Body of pancreas (tissue), 4 donors: ENCODE results near the gene KLHDC7A.

Source experiments
- POLR2A ChIP-seq, 3 donors: fragments of 450-650 bp; IDR thresholded peaks; one replicate each; pipeline ENCODE4 v1.6.1; 2016; ENCODE audit warnings: antibody characterized with exemption in 3 of 3, mild to moderate bottlenecking in 2 of 3
- TF ChIP-seq, protein P1 (sequence below), 7 experiments: fragments of 450-650 bp in 4 of 7; fragments of 200-600 bp in 3 of 7; sonication (generic) in 3 of 7; IDR thresholded peaks; one replicate each; pipeline ENCODE4 v1.5.1; 2016 to 2019; ENCODE audit warnings: antibody characterized with exemption in 7 of 7

DNA sequence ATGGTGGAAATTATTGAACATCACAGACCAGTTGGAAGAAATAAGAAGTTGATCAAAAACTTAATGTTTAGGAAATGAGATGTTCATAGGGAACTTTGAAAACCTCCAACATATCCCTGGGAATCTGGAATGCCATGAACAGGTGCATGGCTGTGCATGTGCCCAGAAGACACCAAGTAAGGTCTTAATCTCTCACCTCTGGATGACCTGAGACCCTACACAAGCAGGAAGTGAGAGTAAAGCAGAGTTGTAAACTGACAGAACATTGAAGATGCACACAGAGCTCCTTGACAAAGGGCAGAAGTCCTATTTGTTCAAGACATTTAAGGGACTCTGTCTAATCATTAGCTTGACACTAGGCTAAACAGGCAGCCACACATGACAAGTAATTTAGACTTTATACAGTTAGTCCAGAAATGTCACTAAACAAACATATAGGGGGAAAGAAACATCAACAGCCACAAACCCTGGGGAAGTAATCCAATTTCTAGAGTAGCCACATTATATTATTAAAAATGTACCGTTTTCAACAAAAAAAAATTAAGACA is 34.5 kb downstream of the KLHDC7A start:
- TF ChIP-seq, protein P1, sequence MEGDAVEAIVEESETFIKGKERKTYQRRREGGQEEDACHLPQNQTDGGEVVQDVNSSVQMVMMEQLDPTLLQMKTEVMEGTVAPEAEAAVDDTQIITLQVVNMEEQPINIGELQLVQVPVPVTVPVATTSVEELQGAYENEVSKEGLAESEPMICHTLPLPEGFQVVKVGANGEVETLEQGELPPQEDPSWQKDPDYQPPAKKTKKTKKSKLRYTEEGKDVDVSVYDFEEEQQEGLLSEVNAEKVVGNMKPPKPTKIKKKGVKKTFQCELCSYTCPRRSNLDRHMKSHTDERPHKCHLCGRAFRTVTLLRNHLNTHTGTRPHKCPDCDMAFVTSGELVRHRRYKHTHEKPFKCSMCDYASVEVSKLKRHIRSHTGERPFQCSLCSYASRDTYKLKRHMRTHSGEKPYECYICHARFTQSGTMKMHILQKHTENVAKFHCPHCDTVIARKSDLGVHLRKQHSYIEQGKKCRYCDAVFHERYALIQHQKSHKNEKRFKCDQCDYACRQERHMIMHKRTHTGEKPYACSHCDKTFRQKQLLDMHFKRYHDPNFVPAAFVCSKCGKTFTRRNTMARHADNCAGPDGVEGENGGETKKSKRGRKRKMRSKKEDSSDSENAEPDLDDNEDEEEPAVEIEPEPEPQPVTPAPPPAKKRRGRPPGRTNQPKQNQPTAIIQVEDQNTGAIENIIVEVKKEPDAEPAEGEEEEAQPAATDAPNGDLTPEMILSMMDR (IDR thresholded peaks at IDR 0.05), result no peak
- TF ChIP-seq POLR2A (IDR thresholded peaks at IDR 0.05), result no peak
